ENCODE measurements around the gene MYOT. TPM values are rescaled to one million over a fixed set of nuclear protein-coding genes. Genes with fewer than 3 reads are reported as not detected.
"Not testable (repeated sequence)": the region's sequence is repeated elsewhere in the genome, so short reads cannot be mapped to it uniquely, and the experiment has no call there.

The MYOT gene
- total RNA-seq, 1 donor from 2014 or later = not detected

GRCh38 chr5:137853165-137853564 lies 14.5 kb upstream of the MYOT start:
- not testable (repeated sequence) for DNase-seq (ENCODE audit: low spot score)

GRCh38 chr5:137856201-137856600 lies 11.5 kb upstream of the MYOT start:
- DNase-seq (ENCODE audit: low spot score) = no peak

GRCh38 chr5:137856916-137857862 lies 10.5 kb upstream of the MYOT start:
- DNase-seq (ENCODE audit: low spot score) = no peak

GRCh38 chr5:137858223-137858916 lies 9.3 kb upstream of the MYOT start:
- peak; percentile 11 for DNase-seq (ENCODE audit: low spot score)

GRCh38 chr5:137858954-137859353 lies 8.7 kb upstream of the MYOT start:
- no peak for DNase-seq (ENCODE audit: low spot score)

GRCh38 chr5:137862251-137862650 lies 5.4 kb upstream of the MYOT start:
- no peak for DNase-seq (ENCODE audit: low spot score)

- DNase-seq (ENCODE audit: low spot score) = not testable (repeated sequence)
Measured at GRCh38 chr5:137863653-137864052, 4.0 kb upstream of the MYOT start.

GRCh38 chr5:137866541-137867388 lies 895 bp upstream of the MYOT start:
- no peak for DNase-seq (ENCODE audit: low spot score)

GRCh38 chr5:137870647-137871339 lies 3.1 kb downstream of the MYOT start:
- DNase-seq (ENCODE audit: low spot score) = no peak

GRCh38 chr5:137871571-137871970 lies 3.9 kb downstream of the MYOT start:
- DNase-seq (ENCODE audit: low spot score) = no peak

GRCh38 chr5:137872466-137872865 lies 4.8 kb downstream of the MYOT start:
- peak; percentile 40 for DNase-seq (ENCODE audit: low spot score)

GRCh38 chr5:137876101-137876500 lies 8.4 kb downstream of the MYOT start:
- no peak for DNase-seq (ENCODE audit: low spot score)

GRCh38 chr5:137880313-137880712 lies 12.7 kb downstream of the MYOT start:
- no peak for DNase-seq (ENCODE audit: low spot score)

- peak; percentile 12 for DNase-seq (ENCODE audit: low spot score)
Measured at GRCh38 chr5:137887831-137888230, 20.2 kb downstream of the MYOT start.

GRCh38 chr5:137888466-137888862 lies 20.8 kb downstream of the MYOT start:
- peak; percentile 14 for DNase-seq (ENCODE audit: low spot score)

- DNase-seq (ENCODE audit: low spot score) = peak; percentile 88
Measured at GRCh38 chr5:137888863-137889759, 21.5 kb downstream of the MYOT start, which contains the start of gene PKD2L2. Gene PKD2L2, plus strand, starts transcription at chr5:137889457. Its CDS starts 35 bp downstream, at chr5:137889492.

- DNase-seq (ENCODE audit: low spot score) = no peak
Measured at GRCh38 chr5:137890845-137891244, 23.2 kb downstream of the MYOT start.

- DNase-seq (ENCODE audit: low spot score) = no peak
Measured at GRCh38 chr5:137891849-137892248, 24.2 kb downstream of the MYOT start.

- DNase-seq (ENCODE audit: low spot score) = no peak
Measured at GRCh38 chr5:137894586-137894985, 26.9 kb downstream of the MYOT start.

- no peak for DNase-seq (ENCODE audit: low spot score)
Measured at GRCh38 chr5:137896560-137896959, 28.9 kb downstream of the MYOT start.

Measured in umbilical cord (tissue), 2 donors.